Colonic mucosa (tissue), 4 donors: ENCODE data around the gene USH2A. TPM values are rescaled to one million over a fixed set of nuclear protein-coding genes. Genes with fewer than 3 reads are reported as not detected.

ENCODE experiments used
- DNase-seq: peaks from one replicate; pipeline ENCODE4 v3.0.0-alpha.2; 2020
- H3K27ac ChIP-seq: fragments of 200-600 bp; one replicate; pipeline ENCODE4 v1.8.0; 2021
- H3K27me3 ChIP-seq: fragments of 200-600 bp; one replicate; pipeline ENCODE4 v1.8.0; 2021
- H3K36me3 ChIP-seq: fragments of 200-600 bp; one replicate; pipeline ENCODE4 v1.8.0; 2021
- H3K4me1 ChIP-seq: fragments of 200-600 bp; one replicate; pipeline ENCODE4 v1.8.0; 2021; ENCODE audit warnings: mild to moderate bottlenecking
- H3K4me3 ChIP-seq: fragments of 200-600 bp; one replicate; pipeline ENCODE4 v1.8.0; 2021
- H3K9ac ChIP-seq, 2 donors: one replicate each; pipeline ENCODE4 v1.7.0; 2013; ENCODE audit warnings: control low read depth in 2 of 2, low read depth in 2 of 2, low read length in 2 of 2
- H3K9me3 ChIP-seq: fragments of 200-600 bp; one replicate; pipeline ENCODE4 v1.8.0; 2021
- CTCF ChIP-seq: fragments of 200-600 bp; IDR thresholded peaks from one replicate; pipeline ENCODE4 v1.8.0; 2022; ENCODE audit warnings: antibody characterized with exemption, mild to moderate bottlenecking
- intact Hi-C: fragments of 100-400 bp; cut with DNase I; formaldehyde crosslinking; loops from one replicate; pipeline ENCODE4 v1.14.1; 2022
- total RNA-seq, 2 donors: library from RNA; stranded (reverse); fragmentation: NEBNext Ultra II Directional in 1 of 2; extraction: Animal tissue kit (Norgen Biotek cat#: 25700) in 1 of 2; gene quantifications; one replicate each; pipeline ENCODE4 v1.2.1, GENCODE V29; 2021
- donor health status: healthy.
- donor health status: DM: no; HTN: no; CAD: no.
- donor health status: DM: no; HTN: no; CAD: no.

The USH2A gene
- total RNA-seq, 2 donors from 2014 or later: 0.02 TPM; not detected in 1

GRCh38 chr1:215600867-215601266 lies 822.4 kb downstream of the USH2A start:
- DNase-seq: no peak
- Histone ChIP-seq H3K9me3 (no peaks in the 10 kb centered on the region), H3K9ac (no peak overlapping the region), H3K4me1 (no peaks in the 10 kb centered on the region), H3K27me3 (no peaks in the 10 kb centered on the region), H3K4me3 (no peak overlapping the region), H3K27ac (no peak overlapping the region), H3K36me3 (no peaks in the 10 kb centered on the region)
- intact Hi-C loops: no loop called here
- no peak for TF ChIP-seq CTCF

GRCh38 chr1:215600258-215600792 lies 822.9 kb downstream of the USH2A start:
- no peak for TF ChIP-seq CTCF
- H3K4me1 ChIP-seq: no peaks in the 10 kb centered on the region
- no peak overlapping the region for H3K27ac ChIP-seq
- DNase-seq: no peak
- no peak overlapping the region for H3K9ac ChIP-seq
- intact Hi-C loops: no loop called here
- no peaks in the 10 kb centered on the region for H3K9me3 ChIP-seq
- no peaks in the 10 kb centered on the region for H3K36me3 ChIP-seq
- no peak overlapping the region for H3K4me3 ChIP-seq
- H3K27me3 ChIP-seq: no peaks in the 10 kb centered on the region

- Histone ChIP-seq H3K4me3 (no peak overlapping the region), H3K9me3 (no peaks in the 10 kb centered on the region), H3K9ac (no peak overlapping the region), H3K27me3 (no peaks in the 10 kb centered on the region), H3K4me1 (no peaks in the 10 kb centered on the region), H3K36me3 (no peaks in the 10 kb centered on the region), H3K27ac (no peak overlapping the region)
- no peak for TF ChIP-seq CTCF
- DNase-seq: no peak
- intact Hi-C loops: no loop called here
Observed at GRCh38 chr1:215599418-215600074, 823.7 kb downstream of the USH2A start.

GRCh38 chr1:215597961-215598360 lies 825.3 kb downstream of the USH2A start:
- no peaks in the 10 kb centered on the region for H3K4me1 ChIP-seq
- intact Hi-C loops: no loop called here
- H3K27me3 ChIP-seq: no peaks in the 10 kb centered on the region
- no peaks in the 10 kb centered on the region for H3K9me3 ChIP-seq
- H3K4me3 ChIP-seq: no peak overlapping the region
- no peaks in the 10 kb centered on the region for H3K36me3 ChIP-seq
- no peak for TF ChIP-seq CTCF
- no peak overlapping the region for H3K9ac ChIP-seq
- H3K27ac ChIP-seq: no peak overlapping the region
- DNase-seq: no peak

GRCh38 chr1:215595231-215595630 lies 828.0 kb downstream of the USH2A start:
- no peak overlapping the region for H3K4me3 ChIP-seq
- H3K27me3 ChIP-seq: no peaks in the 10 kb centered on the region
- DNase-seq: no peak
- no peak overlapping the region for H3K9ac ChIP-seq
- intact Hi-C loops: no loop called here
- no peaks in the 10 kb centered on the region for H3K36me3 ChIP-seq
- H3K4me1 ChIP-seq: no peaks in the 10 kb centered on the region
- no peak for TF ChIP-seq CTCF
- no peak overlapping the region for H3K27ac ChIP-seq
- H3K9me3 ChIP-seq: no peaks in the 10 kb centered on the region
